ENCODE data around the gene NPFF.

NPFF gene

GRCh38 chr12:53489242-53489864, 17.9 kb downstream of the NPFF start:
- TF ChIP-seq EP300 (IDR thresholded peaks at IDR 0.05; ENCODE audit: borderline replicate concordance) (no peak), TCF12 (IDR thresholded peaks at IDR 0.05; ENCODE audit: low read depth) (no peak), RAD21 (IDR thresholded peaks at IDR 0.05; ENCODE audit: low read depth) (no peak), ZBTB7A (IDR thresholded peaks at IDR 0.05; ENCODE audit: low read depth) (no peak), USF1 (IDR thresholded peaks at IDR 0.05) (no peak), FOXM1 (IDR thresholded peaks at IDR 0.05; ENCODE audit: borderline replicate concordance, low read depth) (no peak), CEBPB (IDR thresholded peaks at IDR 0.05) (no peak)

GRCh38 chr12:53486736-53487487, 20.4 kb downstream of the NPFF start:
- TF ChIP-seq YY1 (IDR thresholded peaks at IDR 0.05; ENCODE audit: low read depth) (no peak), ZBTB7A (IDR thresholded peaks at IDR 0.05; ENCODE audit: low read depth) (peak; percentile 24; the same call in 1 of the 2 replicates)

GRCh38 chr12:53485955-53486735, 21.1 kb downstream of the NPFF start:
- TF ChIP-seq TAF1 (IDR thresholded peaks at IDR 0.05; ENCODE audit: low read depth) (no peak), FOXM1 (IDR thresholded peaks at IDR 0.05; ENCODE audit: borderline replicate concordance, low read depth) (no peak), USF1 (IDR thresholded peaks at IDR 0.05) (no peak), MAX (IDR thresholded peaks at IDR 0.05) (no peak), TCF12 (IDR thresholded peaks at IDR 0.05; ENCODE audit: low read depth) (no peak), EGR1 (IDR thresholded peaks at IDR 0.05) (no peak), REST (IDR thresholded peaks at IDR 0.05; ENCODE audit: low read depth) (no peak), EP300 (IDR thresholded peaks at IDR 0.05; ENCODE audit: borderline replicate concordance) (no peak), CREB1 (IDR thresholded peaks at IDR 0.05; ENCODE audit: low read depth) (no peak), CEBPB (IDR thresholded peaks at IDR 0.05) (no peak), NFIC (IDR thresholded peaks at IDR 0.05) (no peak), YY1 (IDR thresholded peaks at IDR 0.05; ENCODE audit: low read depth) (no peak), ZBTB7A (IDR thresholded peaks at IDR 0.05; ENCODE audit: low read depth) (no peak), RAD21 (IDR thresholded peaks at IDR 0.05; ENCODE audit: low read depth) (no peak), TEAD4 (IDR thresholded peaks at IDR 0.05) (no peak)

- no peak for TF ChIP-seq TEAD4 (IDR thresholded peaks at IDR 0.05)
- TF ChIP-seq TCF12 (IDR thresholded peaks at IDR 0.05; ENCODE audit: low read depth), result no peak
- no peak for TF ChIP-seq REST (IDR thresholded peaks at IDR 0.05; ENCODE audit: low read depth)
- no peak for TF ChIP-seq ZBTB7A (IDR thresholded peaks at IDR 0.05; ENCODE audit: low read depth)
- TF ChIP-seq NFIC (IDR thresholded peaks at IDR 0.05), result no peak
- TF ChIP-seq EGR1 (IDR thresholded peaks at IDR 0.05), result no peak
- TF ChIP-seq FOXM1 (IDR thresholded peaks at IDR 0.05; ENCODE audit: borderline replicate concordance, low read depth), result no peak
These were observed 22.4 kb downstream of the NPFF start for GRCh38 chr12:53484686-53485575.

- TF ChIP-seq EP300 (IDR thresholded peaks at IDR 0.05; ENCODE audit: borderline replicate concordance), result no peak
- 0 out of 2 replicates have a peak, but pooled peaks have one; percentile 13 for TF ChIP-seq MAX (IDR thresholded peaks at IDR 0.05)
- TF ChIP-seq YY1 (IDR thresholded peaks at IDR 0.05; ENCODE audit: low read depth), result no peak
These were observed 23.3 kb downstream of the NPFF start for GRCh38 chr12:53483979-53484377.
